ENCODE measurements around the gene CACNA2D3. TPM values are rescaled to one million over a fixed set of nuclear protein-coding genes. Genes with fewer than 3 reads are reported as not detected.
A peak's percentile ranks its signal among the peaks of the same experiment; 100 is the strongest.

The CACNA2D3 gene
- total RNA-seq, 1 donor from 2014 or later = 1.3 TPM

DNA sequence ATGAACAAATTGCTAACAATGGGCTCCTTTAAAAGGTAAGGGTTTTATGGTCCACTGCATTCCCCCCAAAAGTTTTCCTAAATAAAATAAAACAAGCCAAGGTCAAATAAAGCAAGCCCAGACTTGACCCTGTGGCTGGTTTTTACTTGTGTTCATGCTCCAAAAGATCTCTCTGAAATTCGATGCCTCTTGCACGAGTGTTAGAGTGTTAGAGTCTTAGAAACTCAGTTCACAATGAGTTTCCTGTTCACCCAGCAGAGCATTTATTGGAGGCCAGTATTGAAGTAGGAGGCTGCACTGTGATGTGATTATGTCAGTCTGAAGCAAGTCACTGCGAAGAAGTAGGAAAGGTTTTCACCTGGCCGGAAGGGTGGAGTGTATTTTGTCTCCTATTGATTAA, 865.4 kb downstream of the CACNA2D3 start:
- DNase-seq (ENCODE audit: low read depth) = no peak
- H3K4me3 ChIP-seq (ENCODE audit: low read depth, low read length) = no peak overlapping the region
- TF ChIP-seq, protein P1, sequence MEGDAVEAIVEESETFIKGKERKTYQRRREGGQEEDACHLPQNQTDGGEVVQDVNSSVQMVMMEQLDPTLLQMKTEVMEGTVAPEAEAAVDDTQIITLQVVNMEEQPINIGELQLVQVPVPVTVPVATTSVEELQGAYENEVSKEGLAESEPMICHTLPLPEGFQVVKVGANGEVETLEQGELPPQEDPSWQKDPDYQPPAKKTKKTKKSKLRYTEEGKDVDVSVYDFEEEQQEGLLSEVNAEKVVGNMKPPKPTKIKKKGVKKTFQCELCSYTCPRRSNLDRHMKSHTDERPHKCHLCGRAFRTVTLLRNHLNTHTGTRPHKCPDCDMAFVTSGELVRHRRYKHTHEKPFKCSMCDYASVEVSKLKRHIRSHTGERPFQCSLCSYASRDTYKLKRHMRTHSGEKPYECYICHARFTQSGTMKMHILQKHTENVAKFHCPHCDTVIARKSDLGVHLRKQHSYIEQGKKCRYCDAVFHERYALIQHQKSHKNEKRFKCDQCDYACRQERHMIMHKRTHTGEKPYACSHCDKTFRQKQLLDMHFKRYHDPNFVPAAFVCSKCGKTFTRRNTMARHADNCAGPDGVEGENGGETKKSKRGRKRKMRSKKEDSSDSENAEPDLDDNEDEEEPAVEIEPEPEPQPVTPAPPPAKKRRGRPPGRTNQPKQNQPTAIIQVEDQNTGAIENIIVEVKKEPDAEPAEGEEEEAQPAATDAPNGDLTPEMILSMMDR (conservative IDR thresholded peaks at IDR 0.05; ENCODE audit: low read depth, low read length) = no peak

DNA sequence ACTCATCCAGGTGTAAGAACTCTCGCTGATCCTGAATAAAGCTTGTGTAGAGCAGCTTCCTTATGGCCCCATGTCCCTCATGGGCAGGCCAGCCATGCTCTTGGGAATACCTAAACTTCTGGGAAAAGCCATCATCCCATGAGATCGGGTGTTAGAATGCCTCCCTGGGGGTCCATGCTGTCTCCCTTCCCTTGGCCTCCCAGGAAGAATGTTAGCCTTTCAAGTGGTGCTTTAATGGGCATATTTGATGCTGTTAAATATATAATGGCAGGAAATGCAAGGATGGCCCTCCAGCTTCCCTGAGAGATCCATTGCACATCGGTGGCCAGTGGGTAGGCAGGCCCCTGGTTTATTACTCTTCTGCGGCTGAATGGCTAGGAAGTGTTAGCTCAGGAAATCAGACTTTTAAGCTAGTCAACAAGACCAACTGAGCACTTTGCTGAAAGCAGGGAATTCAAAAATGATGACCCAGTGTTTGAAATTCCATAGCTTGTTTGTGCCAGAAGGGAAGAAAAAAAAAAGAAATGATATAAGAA, 866.0 kb downstream of the CACNA2D3 start:
- DNase-seq (ENCODE audit: low read depth) = no peak
- no peak overlapping the region for H3K4me3 ChIP-seq (ENCODE audit: low read depth, low read length)
- TF ChIP-seq, protein P1 (conservative IDR thresholded peaks at IDR 0.05; ENCODE audit: low read depth, low read length) = no peak

DNA sequence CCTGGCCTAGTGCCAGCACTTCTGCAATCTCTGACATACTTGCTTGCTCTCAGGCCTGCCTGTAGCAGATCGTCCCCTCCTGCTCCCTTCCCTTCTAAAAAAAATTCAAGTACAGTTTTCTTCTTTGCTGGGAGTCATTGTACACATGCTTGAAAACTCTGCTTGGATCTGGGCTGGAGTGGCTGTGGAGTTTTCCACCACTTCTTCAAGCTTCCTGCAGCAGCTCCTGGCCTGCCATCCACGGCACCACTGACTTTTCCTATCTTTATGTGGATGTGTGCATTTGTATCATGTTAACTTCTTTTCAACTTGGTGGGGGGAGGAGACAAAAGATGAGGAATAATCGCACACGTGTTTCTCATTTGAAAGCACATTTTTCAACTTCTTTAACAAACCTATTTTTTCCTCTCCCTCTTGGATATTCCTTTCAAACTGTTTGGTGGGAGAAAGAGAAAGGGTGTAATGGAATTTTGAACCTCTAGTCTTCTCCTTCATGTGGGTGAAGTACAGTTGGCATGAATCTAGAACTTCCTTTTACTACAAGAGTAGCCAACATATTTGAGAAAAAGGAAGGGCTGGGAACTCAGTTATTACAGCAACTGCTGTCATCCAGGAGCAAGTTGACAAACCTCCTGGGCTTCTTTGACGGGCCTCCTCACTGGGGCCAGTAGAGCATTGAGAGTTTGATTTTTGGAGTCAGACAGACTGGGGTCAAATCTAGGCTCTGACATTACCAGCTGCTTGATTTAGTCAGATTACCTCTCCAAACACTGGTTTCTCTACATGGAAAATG, 866.7 kb downstream of the CACNA2D3 start:
- TF ChIP-seq, protein P1 (conservative IDR thresholded peaks at IDR 0.05; ENCODE audit: low read depth, low read length) = no peak
- DNase-seq (ENCODE audit: low read depth) = no peak
- H3K4me3 ChIP-seq (ENCODE audit: low read depth, low read length) = no peak overlapping the region

DNA sequence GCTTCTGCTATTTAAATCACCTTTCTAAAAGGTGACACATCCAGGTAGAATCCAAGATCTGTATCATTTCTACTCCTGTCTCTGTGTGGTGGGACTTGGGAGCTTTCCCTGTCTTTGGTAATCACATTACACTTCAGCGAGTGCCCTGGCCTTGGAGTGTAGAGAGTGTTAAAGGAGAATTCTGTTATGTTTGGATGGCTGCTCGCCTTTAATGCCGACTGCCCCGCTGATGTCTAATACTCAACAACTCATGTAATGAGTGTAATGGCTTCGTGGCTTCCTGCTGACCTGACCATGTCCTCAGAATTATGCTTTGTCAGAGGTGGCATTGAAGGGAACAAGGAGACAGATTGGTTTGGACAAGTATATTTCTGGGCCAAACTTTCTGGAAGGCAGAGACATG, 871.8 kb downstream of the CACNA2D3 start:
- TF ChIP-seq, protein P1 (conservative IDR thresholded peaks at IDR 0.05; ENCODE audit: low read depth, low read length) = no peak
- no peak for DNase-seq (ENCODE audit: low read depth)
- H3K4me3 ChIP-seq (ENCODE audit: low read depth, low read length) = no peak overlapping the region

- DNase-seq (ENCODE audit: low read depth) = peak; percentile 30
- H3K4me3 ChIP-seq (ENCODE audit: low read depth, low read length) = no peak overlapping the region
- TF ChIP-seq, protein P1 (conservative IDR thresholded peaks at IDR 0.05; ENCODE audit: low read depth, low read length) = peak; percentile 51
These were observed 876.8 kb downstream of the CACNA2D3 start for GRCh38 chr3:54999159-54999558.

DNA sequence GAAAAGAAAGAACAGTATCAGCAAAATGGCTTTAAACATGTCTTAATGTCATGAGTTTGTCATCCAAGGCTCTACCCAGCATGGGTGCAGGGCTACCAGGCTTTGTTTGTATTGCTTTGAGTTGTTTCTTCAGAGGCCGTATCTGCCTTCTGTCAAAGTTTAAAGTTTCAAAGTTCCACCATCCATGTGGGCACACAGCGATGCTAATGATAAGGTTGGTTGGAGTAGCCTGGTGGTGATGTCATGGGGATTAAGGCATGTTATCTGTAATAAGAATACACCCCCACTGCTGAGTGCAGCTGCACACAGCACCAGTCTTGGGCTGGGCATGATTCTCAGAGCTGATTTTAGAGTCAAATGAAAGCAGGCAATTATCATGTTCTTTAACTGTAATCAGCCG, 877.5 kb downstream of the CACNA2D3 start:
- TF ChIP-seq, protein P1 (conservative IDR thresholded peaks at IDR 0.05; ENCODE audit: low read depth, low read length) = no peak
- no peak for DNase-seq (ENCODE audit: low read depth)
- H3K4me3 ChIP-seq (ENCODE audit: low read depth, low read length) = no peak overlapping the region

DNA sequence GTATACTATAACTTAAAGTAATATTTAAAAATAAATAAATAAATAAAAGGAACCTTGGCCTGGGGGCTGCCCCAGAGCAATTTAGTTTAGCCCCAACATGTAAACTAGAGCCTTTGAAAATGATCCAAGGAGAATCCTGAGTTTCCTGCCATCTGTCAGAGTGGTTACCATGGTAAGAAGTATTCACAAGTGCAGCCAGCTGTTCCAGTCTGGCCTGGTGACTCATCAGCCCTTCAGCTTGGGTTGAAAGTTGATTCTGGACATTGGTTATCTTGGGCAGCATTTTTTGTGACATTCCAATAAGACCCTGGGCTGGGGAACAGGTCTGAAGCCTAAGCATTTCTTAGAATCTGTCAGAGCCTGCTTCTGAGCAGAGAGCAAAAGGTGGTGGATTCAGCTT, 878.2 kb downstream of the CACNA2D3 start:
- peak; percentile 37 for DNase-seq (ENCODE audit: low read depth)
- TF ChIP-seq, protein P1 (conservative IDR thresholded peaks at IDR 0.05; ENCODE audit: low read depth, low read length) = no peak

More for the DNA sequence above, 878.2 kb downstream of the CACNA2D3 start:
- H3K4me3 ChIP-seq (ENCODE audit: low read depth, low read length) = no peak overlapping the region

Data from epithelial cell of proximal tubule (primary cell).